Panc1 (cell line): Measurements from ENCODE around the gene TPRA1. TPM values are rescaled to one million over a fixed set of nuclear protein-coding genes. Genes with fewer than 3 reads are reported as not detected.

Experiments
- ATAC-seq: fragments of 200-7000 bp; cut with Tn5 transposase; 2 replicates; pipeline ENCODE4 v1.9.1; 2020; ENCODE audit warnings: mild to moderate bottlenecking, moderate library complexity
- BruUV-seq: library from RNA; stranded (reverse); fragments of 400-500 nt; replicated peaks from 2 replicates; lab custom pipeline; 2021; lab: Mats Ljungman, UMichigan
- CTCF ChIA-PET: fragments of 300-600 bp; sonication (Branson Sonifier 250); formaldehyde crosslinking; loops from one replicate; lab custom pipeline; 2022; ENCODE audit warnings: antibody characterized with exemption; lab: Charles Lee
- POLR2A ChIA-PET: fragments of 300-600 bp; sonication (Branson Sonifier 250); formaldehyde crosslinking; loops from one replicate; lab custom pipeline; 2022; ENCODE audit warnings: antibody characterized with exemption; lab: Charles Lee
- DNase-seq: peaks from one replicate; pipeline ENCODE4 v3.0.0-alpha.2; 2010; ENCODE audit warnings: low read depth, low spot score
- H3K27ac ChIP-seq: 2 replicates; pipeline ENCODE4 v1.5.1; 2011; ENCODE audit warnings: mild to moderate bottlenecking, low read length, inconsistent platforms
- H3K27me3 ChIP-seq: fragments of 200-500 bp; sonication (Bioruptor generic); 2 replicates; pipeline ENCODE4 v1.6.0; 2014; ENCODE audit warnings: low read length, inconsistent platforms; ENCODE audit not compliant: control insufficient read depth, insufficient read depth
- H3K36me3 ChIP-seq: fragments of 200-500 bp; sonication (Bioruptor generic); 2 replicates; pipeline ENCODE4 v1.5.1; 2014; ENCODE audit warnings: inconsistent platforms, mild to moderate bottlenecking, low read length, moderate library complexity; ENCODE audit not compliant: control insufficient read depth, insufficient read depth
- H3K4me1 ChIP-seq: 2 replicates; pipeline ENCODE4 v1.5.1; 2011; ENCODE audit warnings: inconsistent platforms, mild to moderate bottlenecking, low read length, moderate library complexity; ENCODE audit not compliant: control insufficient read depth, insufficient read depth
- H3K4me3 ChIP-seq, 2 experiments: 2 replicates each; pipeline ENCODE4 v1.5.1; 2011 to 2012; ENCODE audit warnings: low read depth in 2 of 2, low read length in 2 of 2, mild to moderate bottlenecking in 2 of 2, inconsistent platforms in 1 of 2, moderate library complexity in 1 of 2
- H3K9me3 ChIP-seq: fragments of 200-500 bp; sonication (Bioruptor generic); 2 replicates; pipeline ENCODE4 v1.5.1; 2014; ENCODE audit warnings: low read depth, mild to moderate bottlenecking, inconsistent platforms, low read length, moderate library complexity; ENCODE audit not compliant: control insufficient read depth, insufficient read depth
- CTCF ChIP-seq: fragments of 450-650 bp; IDR thresholded peaks from 2 replicates; pipeline ENCODE4 v1.5.1; 2017; ENCODE audit warnings: mild to moderate bottlenecking
- POLR2AphosphoS5 ChIP-seq: IDR thresholded peaks from 2 replicates; pipeline ENCODE4 v1.6.1; 2012; ENCODE audit warnings: mild to moderate bottlenecking, low read depth, low read length, moderate library complexity
- REST ChIP-seq, 2 experiments: IDR thresholded peaks; 2 replicates each; pipeline ENCODE4 v1.6.1; 2011 to 2012; ENCODE audit warnings: low read depth in 2 of 2, control low read depth in 1 of 2, low read length in 1 of 2, mild to moderate bottlenecking in 1 of 2, moderate library complexity in 1 of 2; ENCODE audit not compliant: insufficient read depth in 1 of 2
- SIN3A ChIP-seq: IDR thresholded peaks from 2 replicates; pipeline ENCODE4 v1.6.1; 2012; ENCODE audit warnings: low read depth, mild to moderate bottlenecking, low read length, moderate library complexity, borderline replicate concordance; ENCODE audit not compliant: insufficient read depth
- TCF7L2 ChIP-seq: IDR thresholded peaks from 2 replicates; pipeline ENCODE4 v1.6.1; 2011; ENCODE audit warnings: mild to moderate bottlenecking, low read depth, low read length, inconsistent platforms
- in situ Hi-C: cut with HindIII; loops from 2 replicates; pipeline ENCODE4 v1.10.0; 2016; ENCODE audit warnings: low sequenced_read_pairs, low pct_unique_long_range_greater_than_20kb
- intact Hi-C: fragments of 100-400 bp; cut with micrococcal nuclease; formaldehyde crosslinking; loops from one replicate; pipeline ENCODE4 v1.10.0; 2022; ENCODE audit not compliant: unreplicated experiment
- total RNA-seq: library from RNA; stranded (reverse); gene quantifications from one replicate; pipeline ENCODE4 v1.2.1, GENCODE V29; 2021; ENCODE audit not compliant: unreplicated experiment

Gene TPRA1
- total RNA-seq, 1 experiment from 2014 or later: 42.6 TPM

- TF ChIP-seq TCF7L2: no peak
- no peak for TF ChIP-seq SIN3A
- TF ChIP-seq REST (IDR thresholded peaks at IDR 0.05; ENCODE audit: insufficient read depth in 1 of 2, low read depth in 2 of 2, low read length in 1 of 2): no peak
- no peak for TF ChIP-seq POLR2AphosphoS5
- TF ChIP-seq CTCF: no peak
Observed at GRCh38 chr3:127546970-127547733, 43.4 kb downstream of the TPRA1 start.

GRCh38 chr3:127546554-127546953, 44.0 kb downstream of the TPRA1 start:
- no peak for ATAC-seq
- no peak for DNase-seq
- Histone ChIP-seq H3K36me3 (no peaks in the 10 kb centered on the region), H3K4me1 (peaks cover 4% of the 10 kb centered on the region; the same call in 1 of the 2 replicates), H3K27ac (no peak overlapping the region), H3K27me3 (no peaks in the 10 kb centered on the region), H3K4me3 (no peak overlapping the region), H3K9me3 (no peaks in the 10 kb centered on the region)
- ChIA-PET CTCF (interaction anchor here (0.7 kb wide), 1 partner anchor 732 kb away, joined by 4 read pairs; no protein-coding TSS in a partner anchor), POLR2A (no interaction called here)
- TF ChIP-seq SIN3A (no peak), REST (IDR thresholded peaks at IDR 0.05; ENCODE audit: insufficient read depth in 1 of 2, low read depth in 2 of 2, low read length in 1 of 2) (no peak), TCF7L2 (no peak), POLR2AphosphoS5 (no peak), CTCF (no peak)
- no TSS peak for BruUV-seq
- intact Hi-C loops (loop anchor here (5.0 to 10.0 kb wide), 2 partner anchors 792 to 859 kb away; no protein-coding TSS in a partner anchor), in situ Hi-C loops (no loop called here)

More at GRCh38 chr3:127546970-127547733, 43.4 kb downstream of the TPRA1 start:
- CTCF ChIA-PET: interaction anchor here (0.7 to 1.2 kb wide), 3 partner anchors 73 to 731 kb away, joined by 3 to 4 read pairs (median 3); no protein-coding TSS in a partner anchor
- H3K27me3 ChIP-seq: no peaks in the 10 kb centered on the region
- H3K36me3 ChIP-seq: no peaks in the 10 kb centered on the region
- POLR2A ChIA-PET: no interaction called here
- in situ Hi-C loops: no loop called here
- ATAC-seq: no peak
- H3K4me3 ChIP-seq: peak overlapping the region; percentile 56 to 62
- intact Hi-C loops: loop anchor here (5.0 to 10.0 kb wide), 2 partner anchors 792 to 860 kb away; no protein-coding TSS in a partner anchor
- H3K9me3 ChIP-seq: no peaks in the 10 kb centered on the region
- DNase-seq: no peak
- peak overlapping the region; percentile 3; the same call in 1 of the 2 replicates for H3K27ac ChIP-seq
- peaks cover 4% of the 10 kb centered on the region; the same call in 1 of the 2 replicates for H3K4me1 ChIP-seq
- no TSS peak for BruUV-seq
